ENCODE measurements around the gene ARL6IP6.
"Not testable (repeated sequence)": the region's sequence is repeated elsewhere in the genome, so short reads cannot be mapped to it uniquely, and the experiment has no call there.

The ARL6IP6 gene

GRCh38 chr2:152718909-152719645 is 657 bp downstream of the ARL6IP6 start:
- peak overlapping the region; percentile 90 for H3K4me3 ChIP-seq (ENCODE audit: low read length)
- DNase-seq (ENCODE audit: low read depth, low spot score), result peak; percentile 14

- no peak for DNase-seq (ENCODE audit: low read depth, low spot score)
- H3K4me3 ChIP-seq (ENCODE audit: low read length), result no peak overlapping the region
Measured at GRCh38 chr2:152720794-152721193, 2.4 kb downstream of the ARL6IP6 start.

GRCh38 chr2:152722639-152723038 is 4.2 kb downstream of the ARL6IP6 start:
- not testable (repeated sequence) for DNase-seq (ENCODE audit: low read depth, low spot score); H3K4me3 ChIP-seq (ENCODE audit: low read length)

- DNase-seq (ENCODE audit: low read depth, low spot score), result no peak
- H3K4me3 ChIP-seq (ENCODE audit: low read length), result no peak overlapping the region
Measured at GRCh38 chr2:152723918-152724317, 5.5 kb downstream of the ARL6IP6 start.

- no peak overlapping the region for H3K4me3 ChIP-seq (ENCODE audit: low read length)
- DNase-seq (ENCODE audit: low read depth, low spot score), result no peak
Measured at GRCh38 chr2:152729844-152730243, 11.4 kb downstream of the ARL6IP6 start.

GRCh38 chr2:152730591-152731333 is 12.3 kb downstream of the ARL6IP6 start:
- peak; percentile 90 for DNase-seq (ENCODE audit: low read depth, low spot score)
- H3K4me3 ChIP-seq (ENCODE audit: low read length), result no peak overlapping the region

- not testable (repeated sequence) for DNase-seq (ENCODE audit: low read depth, low spot score); H3K4me3 ChIP-seq (ENCODE audit: low read length)
Measured at GRCh38 chr2:152737509-152737908, 19.1 kb downstream of the ARL6IP6 start.

GRCh38 chr2:152738438-152738837 is 20.0 kb downstream of the ARL6IP6 start:
- DNase-seq (ENCODE audit: low read depth, low spot score), result no peak
- H3K4me3 ChIP-seq (ENCODE audit: low read length), result no peak overlapping the region

- not testable (repeated sequence) for H3K4me3 ChIP-seq (ENCODE audit: low read length); DNase-seq (ENCODE audit: low read depth, low spot score)
Measured at GRCh38 chr2:152739705-152740104, 21.3 kb downstream of the ARL6IP6 start.

GRCh38 chr2:152740743-152741328 is 22.4 kb downstream of the ARL6IP6 start:
- no peak overlapping the region for H3K4me3 ChIP-seq (ENCODE audit: low read length)
- DNase-seq (ENCODE audit: low read depth, low spot score), result peak; percentile 64

- H3K4me3 ChIP-seq (ENCODE audit: low read length), result no peak overlapping the region
- peak; percentile 11 for DNase-seq (ENCODE audit: low read depth, low spot score)
Measured at GRCh38 chr2:152743002-152743401, 24.6 kb downstream of the ARL6IP6 start.

GRCh38 chr2:152747751-152748150 is 29.3 kb downstream of the ARL6IP6 start:
- H3K4me3 ChIP-seq (ENCODE audit: low read length); DNase-seq (ENCODE audit: low read depth, low spot score): not testable (repeated sequence)

- no peak overlapping the region for H3K4me3 ChIP-seq (ENCODE audit: low read length)
- no peak for DNase-seq (ENCODE audit: low read depth, low spot score)
Measured at GRCh38 chr2:152755029-152755428, 36.6 kb downstream of the ARL6IP6 start.

GRCh38 chr2:152759290-152760072 is 41.1 kb downstream of the ARL6IP6 start:
- DNase-seq (ENCODE audit: low read depth, low spot score), result no peak
- H3K4me3 ChIP-seq (ENCODE audit: low read length), result no peak overlapping the region

GRCh38 chr2:152761214-152761613 is 42.8 kb downstream of the ARL6IP6 start:
- no peak overlapping the region for H3K4me3 ChIP-seq (ENCODE audit: low read length)
- DNase-seq (ENCODE audit: low read depth, low spot score), result no peak

GRCh38 chr2:152762202-152762601 is 43.8 kb downstream of the ARL6IP6 start:
- H3K4me3 ChIP-seq (ENCODE audit: low read length), result no peak overlapping the region

GRCh38 chr2:152763208-152763607 is 44.8 kb downstream of the ARL6IP6 start:
- not testable (repeated sequence) for DNase-seq (ENCODE audit: low read depth, low spot score); H3K4me3 ChIP-seq (ENCODE audit: low read length)

More at GRCh38 chr2:152762202-152762601, 43.8 kb downstream of the ARL6IP6 start:
- DNase-seq (ENCODE audit: low read depth, low spot score), result no peak

- DNase-seq (ENCODE audit: low read depth, low spot score), result no peak
- no peak overlapping the region for H3K4me3 ChIP-seq (ENCODE audit: low read length)
Measured at GRCh38 chr2:152763651-152764050, 45.2 kb downstream of the ARL6IP6 start.

- no peak overlapping the region for H3K4me3 ChIP-seq (ENCODE audit: low read length)
Measured at GRCh38 chr2:152766928-152767327, 48.5 kb downstream of the ARL6IP6 start.

More at GRCh38 chr2:152766928-152767327, 48.5 kb downstream of the ARL6IP6 start:
- no peak for DNase-seq (ENCODE audit: low read depth, low spot score)

Measured in Jurkat, Clone E6-1 (cell line).